M059J (cell line): ENCODE measurements around the gene UQCRHL. TPM values are rescaled to one million over a fixed set of nuclear protein-coding genes. Genes with fewer than 3 reads are reported as not detected.

Experiments
- DNase-seq: peaks from one replicate; pipeline ENCODE4 v3.0.0-alpha.2; 2012; ENCODE audit warnings: low read depth
- total RNA-seq: library from RNA; depleted of rRNA; stranded (reverse); fragments of >200 nt; shearing (Covaris generic); gene quantifications from 2 replicates; pipeline ENCODE4 v1.2.3, GENCODE V29; 2014; rRNA removed

Gene UQCRHL
- total RNA-seq, 1 experiment from 2014 or later = 1.4 TPM

- peak; percentile 36 for DNase-seq
Measured at GRCh38 chr1:15758953-15759661, 48.3 kb downstream of the UQCRHL start.

- DNase-seq = peak; percentile 36
Measured at GRCh38 chr1:15758343-15758931, 49.0 kb downstream of the UQCRHL start, which contains the start of gene FBLIM1. Gene FBLIM1, plus strand, starts transcription at chr1:15758795. Its CDS starts 6,189 bp downstream, at chr1:15764984.

- peak; percentile 88 for DNase-seq
Measured at GRCh38 chr1:15757575-15758342, 49.7 kb downstream of the UQCRHL start.

Other genes starting within 250 kb of the UQCRHL start
- gene AGMAT, start 222.6 kb downstream of the UQCRHL start, total RNA-seq = 1.3 and 2.6 TPM in 2 replicates
- 17.4 and 19.4 TPM in 2 replicates for gene DDI2, start 190.2 kb downstream of the UQCRHL start, total RNA-seq
- 35.3 and 59.1 TPM in 2 replicates for gene PLEKHM2, start 123.3 kb downstream of the UQCRHL start, total RNA-seq
- 0.27 and 0.44 TPM in 2 replicates for gene SLC25A34, start 71.4 kb downstream of the UQCRHL start, total RNA-seq
- not detected in 2 replicates for gene TMEM82, start 65.2 kb downstream of the UQCRHL start, total RNA-seq
- 117 and 156 TPM in 2 replicates for gene FBLIM1, start 48.9 kb downstream of the UQCRHL start, total RNA-seq
- gene SPEN, start 40.1 kb upstream of the UQCRHL start, total RNA-seq = 15.9 and 28.9 TPM in 2 replicates
- 26.6 and 37.6 TPM in 2 replicates for gene ZBTB17, start 168.5 kb upstream of the UQCRHL start, total RNA-seq
- not detected in 2 replicates for gene SRARP, start 196.6 kb upstream of the UQCRHL start, total RNA-seq
- gene HSPB7, start 210.4 kb upstream of the UQCRHL start, total RNA-seq = 1.4 and 1.9 TPM in 2 replicates
- 0.42 TPM in 1 of 2 replicates, not detected in the other for gene CLCNKA, start 214.4 kb upstream of the UQCRHL start, total RNA-seq
- gene CLCNKB, start 236.1 kb upstream of the UQCRHL start, total RNA-seq = 0.05 and 0.32 TPM in 2 replicates